Measurements from ENCODE around the gene TMPRSS11E.
A peak's percentile ranks its signal among the peaks of the same experiment; 100 is the strongest.
"Not testable (repeated sequence)": the region's sequence is repeated elsewhere in the genome, so short reads cannot be mapped to it uniquely, and the experiment has no call there.

Gene TMPRSS11E, protein sequence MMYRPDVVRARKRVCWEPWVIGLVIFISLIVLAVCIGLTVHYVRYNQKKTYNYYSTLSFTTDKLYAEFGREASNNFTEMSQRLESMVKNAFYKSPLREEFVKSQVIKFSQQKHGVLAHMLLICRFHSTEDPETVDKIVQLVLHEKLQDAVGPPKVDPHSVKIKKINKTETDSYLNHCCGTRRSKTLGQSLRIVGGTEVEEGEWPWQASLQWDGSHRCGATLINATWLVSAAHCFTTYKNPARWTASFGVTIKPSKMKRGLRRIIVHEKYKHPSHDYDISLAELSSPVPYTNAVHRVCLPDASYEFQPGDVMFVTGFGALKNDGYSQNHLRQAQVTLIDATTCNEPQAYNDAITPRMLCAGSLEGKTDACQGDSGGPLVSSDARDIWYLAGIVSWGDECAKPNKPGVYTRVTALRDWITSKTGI

DNA sequence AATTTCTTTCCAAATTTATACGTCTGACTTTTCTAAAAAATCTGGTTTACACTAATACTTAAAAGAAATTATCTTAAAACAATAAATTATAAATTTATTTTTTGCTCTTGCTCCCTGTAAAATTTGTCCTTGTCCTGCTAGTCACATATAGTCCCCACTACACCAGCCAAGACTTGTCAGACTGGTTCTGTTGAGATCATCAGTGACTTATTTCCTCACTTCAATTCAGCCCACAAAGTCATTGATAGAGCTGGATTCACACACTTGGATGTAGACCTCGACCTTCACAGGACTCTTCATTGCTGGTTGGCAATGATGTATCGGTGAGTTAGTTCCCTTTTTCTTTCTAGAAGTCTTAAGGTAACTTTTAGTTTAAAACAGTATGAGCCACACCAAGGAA, at the start of gene TMPRSS11E:
Gene TMPRSS11E, plus strand, starts transcription at position 263 of the 400 bp plus-strand sequence. Its CDS starts 50 bp downstream, at position 313.
- FAIRE-seq = no peak

DNA sequence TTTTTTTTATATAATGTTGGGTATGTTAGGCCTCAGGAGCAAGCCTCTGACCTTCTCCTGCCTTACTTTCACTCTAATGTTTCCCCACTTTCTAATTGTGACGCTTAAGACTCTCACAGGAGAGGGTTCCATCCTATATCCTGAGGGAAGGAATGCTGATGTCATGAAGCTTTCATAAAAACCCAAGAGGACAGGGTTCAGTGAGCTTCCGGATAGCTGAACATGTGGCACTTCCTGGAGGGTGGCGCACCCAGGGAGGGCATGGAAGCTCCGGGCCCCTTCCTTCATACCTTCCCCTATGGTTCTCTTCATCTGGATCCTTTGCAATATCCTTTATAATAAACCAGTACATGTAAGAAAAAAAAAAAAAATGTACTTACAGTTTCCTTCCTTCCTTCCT, 48.0 kb upstream of the TMPRSS11E start:
- FAIRE-seq = no peak

DNA sequence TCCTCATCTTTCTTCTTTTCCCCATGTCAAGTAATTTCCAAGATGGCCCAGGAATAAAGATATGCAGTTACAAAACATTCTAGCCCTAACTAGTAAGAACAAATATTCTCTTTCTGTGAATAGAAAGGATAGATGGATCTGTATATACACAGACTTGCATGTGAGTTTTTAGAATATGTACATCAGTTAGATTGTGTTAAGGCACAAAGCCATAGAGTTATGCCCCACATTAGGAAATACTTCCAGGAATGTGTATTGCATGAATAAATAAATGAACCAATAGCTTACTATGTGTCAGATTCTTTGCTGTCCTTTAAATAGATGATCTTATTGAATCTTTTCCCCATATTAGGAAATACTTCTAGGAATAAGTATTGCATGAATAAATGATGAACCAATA, 46.0 kb upstream of the TMPRSS11E start:
- no peak for FAIRE-seq

DNA sequence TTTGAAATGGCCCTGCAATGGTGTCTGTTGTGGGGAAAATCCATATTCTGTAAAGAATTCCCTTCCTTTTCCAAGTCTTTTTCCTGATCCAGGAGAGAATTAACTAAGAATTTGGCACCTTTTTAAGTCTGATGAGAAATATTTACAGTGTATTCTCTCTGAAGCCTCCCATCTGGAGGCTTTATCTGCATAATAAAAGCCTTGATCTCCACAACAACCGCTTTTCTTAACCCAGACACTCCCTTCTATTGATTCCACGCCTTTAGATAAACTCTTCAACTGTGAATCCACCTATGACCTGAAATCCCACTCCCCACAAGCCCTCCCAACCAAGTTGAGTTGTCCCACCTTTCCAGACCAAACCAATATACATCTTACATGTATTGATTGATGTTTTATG, 43.1 kb upstream of the TMPRSS11E start:
- no peak for FAIRE-seq

DNA sequence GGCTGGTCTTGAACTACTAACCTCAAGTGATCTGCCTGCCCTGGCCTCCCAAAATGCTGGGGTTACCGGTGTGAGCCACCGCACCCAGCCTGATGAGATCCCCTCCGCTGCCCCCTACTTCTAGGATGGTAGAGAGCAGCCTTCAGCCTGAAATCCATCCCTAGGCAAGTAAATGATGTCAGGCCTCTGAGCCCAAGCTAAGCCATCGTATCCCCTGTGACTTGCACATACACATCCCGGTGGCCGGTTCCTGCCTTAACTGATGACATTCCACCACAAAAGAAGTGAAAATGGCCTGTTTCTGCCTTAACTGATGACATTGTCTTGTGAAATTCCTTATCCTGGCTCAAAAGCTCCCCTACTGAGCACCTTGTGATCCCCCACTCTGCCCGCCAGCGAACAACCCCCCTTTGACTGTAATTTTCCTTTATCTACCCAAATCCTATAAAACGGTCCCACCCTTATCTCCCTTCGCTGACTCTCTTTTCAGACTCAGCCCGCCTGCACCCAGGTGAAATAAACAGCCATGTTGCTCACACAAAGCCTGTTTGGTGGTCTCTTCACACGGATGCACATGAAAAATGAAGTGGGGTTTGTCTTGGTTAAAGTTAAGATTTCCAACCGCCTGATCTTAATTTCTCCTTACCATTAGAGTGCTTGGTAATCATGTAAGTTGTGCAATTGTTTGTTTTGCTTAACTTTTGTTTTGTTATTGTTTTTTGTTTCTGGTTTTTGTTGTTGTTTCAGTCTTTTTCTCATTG, 41.4 kb upstream of the TMPRSS11E start:
- not testable (repeated sequence) for FAIRE-seq

DNA sequence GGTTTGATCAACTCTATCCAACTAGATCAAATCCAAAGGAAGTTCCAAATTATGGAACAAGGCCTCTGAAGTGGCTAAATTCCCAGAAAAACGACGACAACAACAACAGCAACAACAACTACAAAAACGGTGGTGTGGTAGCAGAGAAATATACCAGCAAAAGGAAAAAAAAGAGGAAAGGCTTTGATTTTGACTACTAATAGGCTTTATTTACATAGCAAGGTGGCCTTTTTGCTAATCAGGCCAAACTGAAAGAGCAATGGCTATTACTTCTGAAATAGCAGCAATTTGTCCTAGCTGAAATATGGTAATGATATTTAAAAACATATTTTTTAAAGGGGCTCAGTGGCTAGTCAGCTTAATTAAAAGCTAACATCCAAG, 40.8 kb upstream of the TMPRSS11E start:
- no peak for FAIRE-seq

DNA sequence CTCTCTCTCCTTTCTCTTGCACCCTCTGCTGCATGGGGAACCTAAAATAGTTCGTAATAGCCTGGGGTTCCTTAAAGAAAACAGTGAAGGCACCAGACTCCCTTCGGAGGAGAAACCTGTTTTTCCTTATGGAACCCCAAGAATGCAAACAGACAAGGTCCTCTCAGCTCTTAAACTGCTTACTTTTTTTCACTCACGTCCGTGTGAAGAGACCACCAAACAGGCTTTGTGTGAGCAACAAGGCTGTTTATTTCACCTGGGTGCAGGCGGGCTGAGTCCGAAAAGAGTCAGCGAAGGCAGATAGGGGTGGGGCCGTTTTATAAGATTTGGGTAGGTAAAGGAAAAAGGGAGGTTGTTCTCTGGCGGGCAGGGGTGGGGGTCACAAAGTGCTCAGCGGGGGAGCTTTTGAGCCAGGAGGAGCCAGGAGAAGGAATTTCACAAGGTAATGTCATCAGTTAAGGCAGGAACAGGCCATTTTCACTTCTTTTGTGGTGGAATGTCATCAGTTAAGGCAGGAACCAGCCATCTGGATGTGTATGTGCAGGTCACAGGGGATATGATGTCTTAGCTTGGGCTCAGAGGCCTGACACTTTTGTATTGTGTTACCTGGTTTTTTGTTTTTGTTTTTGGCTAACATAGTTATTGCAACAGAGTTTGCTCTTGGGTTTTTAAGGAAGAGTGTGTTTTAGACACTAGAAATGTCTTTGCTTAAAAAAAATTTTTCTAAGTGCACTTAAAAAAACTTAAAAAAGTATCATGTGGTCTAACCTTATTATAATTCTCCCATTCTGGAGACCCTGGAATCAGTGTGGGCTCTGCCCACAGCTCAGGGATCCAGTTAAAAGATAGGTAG, 40.0 kb upstream of the TMPRSS11E start:
- FAIRE-seq = not testable (repeated sequence)

DNA sequence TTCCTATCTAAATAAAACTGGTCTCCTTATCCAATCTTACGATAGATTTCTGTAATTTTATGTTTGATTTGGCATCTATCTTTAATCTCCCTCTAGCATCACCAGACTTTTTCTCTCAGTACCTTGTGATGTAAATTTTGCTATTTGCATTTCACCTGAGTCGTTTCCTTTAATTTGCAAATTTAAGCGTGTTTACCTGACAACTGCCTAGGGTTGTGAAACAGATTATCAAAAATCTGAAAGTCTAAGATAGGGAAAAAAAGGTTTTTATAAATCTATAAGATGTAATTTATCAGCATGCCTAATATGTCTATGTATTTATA, 39.4 kb upstream of the TMPRSS11E start:
- FAIRE-seq = no peak

DNA sequence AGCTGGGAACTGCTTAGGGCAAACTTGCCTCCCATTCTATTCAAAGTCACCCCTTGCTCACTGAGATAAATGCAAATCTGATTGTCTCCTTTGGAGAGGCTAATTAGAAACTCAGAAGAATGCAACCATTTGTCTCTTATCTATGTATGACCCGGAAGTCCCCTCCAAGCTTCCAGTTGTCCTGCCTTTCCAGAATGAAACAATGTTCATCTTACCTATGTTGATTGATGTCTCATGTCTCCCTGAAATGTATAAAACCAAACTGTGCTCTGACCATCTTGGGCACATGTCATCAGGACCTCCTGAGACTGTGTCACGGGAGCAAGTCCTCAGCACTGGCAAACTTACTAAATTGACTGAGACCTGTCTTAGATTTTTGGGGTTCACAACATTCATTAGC, 37.1 kb upstream of the TMPRSS11E start:
- FAIRE-seq = no peak

DNA sequence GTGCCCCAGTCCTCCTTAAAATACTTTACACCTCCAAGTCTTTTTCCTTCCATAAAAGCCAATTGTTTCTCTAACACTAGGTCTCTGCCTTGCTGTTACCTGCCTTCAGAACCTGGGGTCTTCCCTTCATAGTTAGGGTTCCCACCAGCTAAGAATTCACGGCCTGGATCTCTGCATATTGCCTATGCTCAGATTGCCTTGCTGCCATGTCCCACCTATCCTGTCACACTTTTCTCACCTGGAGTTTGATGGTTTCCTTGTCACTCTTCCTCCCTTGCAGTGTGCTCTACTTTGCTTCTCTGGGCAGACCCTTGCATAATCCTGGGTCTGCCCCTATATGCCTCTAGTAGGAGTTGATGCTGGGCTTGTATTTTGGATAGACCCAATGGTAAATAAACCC, 36.6 kb upstream of the TMPRSS11E start:
- FAIRE-seq = no peak

DNA sequence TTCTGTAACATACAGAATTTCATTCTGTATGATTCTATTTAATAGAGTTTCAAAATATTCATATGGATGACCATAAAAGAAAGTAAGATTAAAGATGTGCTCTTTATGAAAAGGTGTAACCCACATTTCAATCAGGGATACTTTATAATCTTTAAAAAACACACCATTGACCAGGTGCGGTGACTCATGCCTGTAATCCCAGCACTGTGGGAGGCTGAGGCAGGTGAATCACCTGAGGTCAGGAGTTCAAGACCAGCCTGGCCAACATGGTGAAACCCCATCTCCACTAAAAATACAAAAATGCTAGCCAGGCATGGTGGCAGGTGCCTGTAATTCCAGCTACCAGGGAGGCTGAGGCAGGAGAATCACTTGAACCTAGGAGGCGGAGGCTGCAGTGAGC, 35.2 kb upstream of the TMPRSS11E start:
- FAIRE-seq = not testable (repeated sequence)

DNA sequence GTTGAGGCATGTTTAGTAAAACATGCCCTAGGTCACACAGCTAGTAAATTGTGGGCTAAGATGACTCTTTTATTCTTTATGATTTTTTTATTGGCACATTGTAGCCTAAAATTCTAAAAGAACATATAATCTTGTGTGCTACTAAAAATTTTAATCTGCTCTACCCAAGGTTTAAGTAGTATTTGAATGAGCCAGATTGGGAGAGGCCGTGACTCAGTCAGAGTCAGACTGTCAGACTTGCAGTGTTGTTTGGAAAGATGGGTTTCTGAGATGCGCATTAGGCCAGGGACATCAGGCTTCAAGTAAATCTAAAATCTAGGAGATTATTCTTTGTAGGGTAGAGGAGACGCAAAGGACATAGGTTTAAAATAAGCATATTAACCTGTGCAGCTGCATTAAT, 30.7 kb upstream of the TMPRSS11E start:
- FAIRE-seq = no peak

DNA sequence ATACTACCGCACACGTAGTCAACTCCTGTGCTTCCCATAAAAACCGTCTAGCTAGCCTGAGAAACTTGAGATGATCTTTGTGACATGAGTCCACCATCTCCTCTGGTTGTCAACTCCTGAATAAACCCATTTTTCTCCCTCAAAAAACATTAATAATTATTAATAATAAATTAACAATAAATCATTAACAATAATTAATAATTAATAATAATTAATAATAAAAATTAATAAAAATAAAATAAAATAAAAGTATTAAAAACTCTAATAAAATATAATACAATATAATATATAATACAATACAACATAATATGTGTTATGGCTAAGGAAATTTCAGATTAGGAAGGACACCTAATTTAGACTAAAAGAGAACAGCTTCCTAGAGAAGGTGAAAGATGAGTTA, 20.7 kb upstream of the TMPRSS11E start:
- FAIRE-seq = peak; percentile 85

DNA sequence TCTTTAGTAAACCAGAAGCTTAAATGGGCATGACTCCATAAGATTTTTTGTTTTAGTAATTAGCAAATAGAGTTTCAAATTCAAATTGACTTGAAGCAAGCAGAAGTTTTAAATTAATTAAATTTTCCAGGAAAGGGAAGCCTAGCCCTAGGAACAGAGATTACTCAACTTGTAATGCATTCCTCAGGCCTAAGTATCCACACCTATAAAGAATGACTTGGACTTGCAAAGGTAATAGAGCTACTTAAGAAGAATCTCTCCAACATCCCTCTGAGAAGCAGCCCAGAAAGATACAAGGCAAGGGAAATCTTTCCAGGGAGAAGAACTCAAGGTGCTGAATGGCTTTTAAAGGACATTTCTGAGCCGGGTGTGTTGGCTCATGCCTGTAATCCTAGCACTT, 16.9 kb upstream of the TMPRSS11E start:
- FAIRE-seq = no peak

DNA sequence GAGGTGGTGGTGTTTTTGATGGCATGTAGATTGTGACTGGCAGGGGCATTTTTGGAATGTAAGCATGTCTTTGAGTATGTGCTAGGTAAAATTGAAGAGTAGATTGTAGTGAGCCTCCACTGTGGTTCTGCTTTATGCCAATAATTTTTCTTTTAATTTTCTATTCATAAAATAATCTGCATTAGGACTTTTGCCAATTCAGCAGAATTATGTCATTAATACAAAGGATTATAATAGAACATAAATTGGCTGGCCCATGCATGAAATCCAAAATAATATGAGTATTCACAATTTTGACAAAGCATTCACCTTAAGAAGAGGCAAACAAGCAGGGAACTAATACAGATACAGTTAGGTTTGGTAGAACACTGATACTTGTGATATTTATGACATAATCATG, 14.9 kb upstream of the TMPRSS11E start:
- no peak for FAIRE-seq

DNA sequence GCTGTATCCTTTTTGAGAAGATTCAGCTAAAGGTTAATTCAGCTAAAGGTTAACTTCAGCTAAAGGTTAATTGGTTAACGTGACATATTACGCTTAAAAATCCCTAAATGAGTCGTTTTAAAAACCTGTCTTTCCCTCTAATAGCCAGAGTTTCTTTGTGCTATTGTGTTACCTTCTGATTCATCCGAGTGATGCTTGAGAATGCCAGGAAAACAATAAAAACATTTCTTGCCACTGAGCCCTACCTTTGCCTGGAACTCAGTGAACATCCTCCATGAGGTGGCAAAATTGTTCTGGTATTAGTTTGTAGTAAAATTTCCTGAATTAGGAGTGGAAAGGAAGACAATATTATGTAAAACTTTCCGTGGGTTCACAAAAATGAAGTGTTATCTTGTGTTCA, 13.7 kb upstream of the TMPRSS11E start:
- FAIRE-seq = no peak

DNA sequence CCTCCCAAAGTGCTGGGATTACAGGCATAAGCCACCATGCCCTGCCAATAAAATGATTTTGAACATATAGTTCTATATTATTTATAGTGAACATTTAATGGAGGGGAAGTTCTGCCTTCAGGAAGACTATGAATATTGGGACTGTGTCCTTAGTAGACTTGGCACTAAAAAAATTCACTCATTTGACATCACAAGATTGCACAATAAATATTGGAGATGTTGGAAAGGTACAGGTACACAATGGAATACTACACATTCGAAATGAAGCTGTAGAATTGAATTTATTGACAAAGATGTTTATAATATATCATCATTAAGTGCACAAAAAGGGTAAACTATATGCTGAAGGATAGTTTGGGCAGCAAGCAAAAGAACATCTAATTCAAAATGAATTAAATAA, 13.0 kb upstream of the TMPRSS11E start:
- no peak for FAIRE-seq

DNA sequence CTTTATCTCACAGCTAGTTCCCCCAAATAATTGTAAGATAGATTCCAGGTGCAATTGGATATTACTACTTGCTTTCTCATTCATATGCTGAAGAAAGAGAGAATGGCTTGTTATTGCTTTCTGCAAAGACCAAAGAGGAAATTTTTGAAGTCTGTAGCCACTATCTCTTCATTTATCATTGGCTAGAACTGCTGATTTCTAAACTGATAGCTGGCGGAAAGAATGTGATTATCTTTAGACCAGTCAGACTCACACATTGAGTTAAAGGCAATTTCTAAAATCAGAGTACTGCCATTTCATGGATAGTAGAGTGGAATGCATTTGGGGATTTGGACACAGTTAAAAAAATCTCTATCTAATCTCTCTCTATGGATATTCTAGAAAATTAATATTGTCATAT, 12.4 kb upstream of the TMPRSS11E start:
- no peak for FAIRE-seq

DNA sequence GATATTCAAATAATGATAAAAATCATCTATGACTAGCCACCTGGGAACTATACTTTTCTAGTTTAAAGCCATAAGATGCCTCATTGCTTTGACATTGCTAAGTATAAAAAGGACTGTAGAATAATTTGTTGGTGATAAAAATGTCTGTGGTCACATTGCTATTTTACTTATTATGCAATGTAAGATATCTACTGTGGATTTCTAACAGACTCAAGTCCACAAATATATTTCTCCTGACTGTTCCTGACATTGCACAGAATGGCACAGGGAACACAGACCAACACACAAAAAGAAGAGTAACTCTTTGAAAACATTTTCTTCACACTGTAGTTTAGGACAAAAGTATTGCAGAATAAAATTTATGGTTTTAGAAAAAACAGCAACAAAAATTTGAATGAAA, 2.2 kb upstream of the TMPRSS11E start:
- no peak for FAIRE-seq

DNA sequence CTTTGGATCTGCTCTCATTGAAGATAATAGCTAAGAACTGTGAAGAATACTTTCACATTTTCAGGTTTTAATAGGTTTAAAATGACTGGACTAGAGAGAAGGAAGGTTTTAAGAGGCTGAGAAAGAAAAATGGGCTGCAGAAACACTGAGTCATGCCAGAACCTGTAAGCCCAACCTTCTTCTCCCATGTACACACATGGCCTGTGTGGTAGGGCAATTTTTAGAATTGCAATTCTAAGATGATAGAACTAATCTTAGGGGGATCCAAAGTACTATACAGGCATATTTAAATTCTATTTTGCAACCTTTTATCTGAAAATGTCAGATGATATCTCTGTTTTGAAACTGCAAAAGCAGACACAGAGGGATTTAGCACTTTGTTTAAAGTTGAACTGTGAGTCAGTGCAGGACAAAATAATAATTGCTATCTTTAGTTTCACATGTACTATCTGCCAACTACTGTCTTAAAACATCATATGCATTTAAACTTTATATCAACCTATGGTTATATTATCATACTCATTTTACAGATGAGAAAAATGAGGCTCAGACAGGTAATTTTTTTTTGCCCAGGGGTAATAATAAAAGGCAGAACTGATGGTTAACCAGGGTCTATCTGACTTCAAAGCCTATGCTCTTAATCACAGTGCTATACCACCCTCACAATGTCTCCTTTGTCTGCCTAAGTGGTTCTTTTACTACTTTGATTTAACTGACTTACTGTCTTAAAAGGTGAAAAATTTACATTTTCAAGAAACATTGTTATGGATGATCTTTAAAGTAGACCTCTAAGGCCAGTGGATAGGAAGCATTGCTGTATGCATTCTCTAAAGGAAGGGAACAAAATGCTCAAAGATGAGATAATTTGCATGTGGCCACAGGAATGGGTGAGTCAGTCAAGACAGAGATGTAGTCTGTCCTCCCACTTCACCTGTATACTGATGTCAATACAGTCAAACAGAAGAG, 4.3 kb downstream of the TMPRSS11E start:
- no peak for FAIRE-seq

DNA sequence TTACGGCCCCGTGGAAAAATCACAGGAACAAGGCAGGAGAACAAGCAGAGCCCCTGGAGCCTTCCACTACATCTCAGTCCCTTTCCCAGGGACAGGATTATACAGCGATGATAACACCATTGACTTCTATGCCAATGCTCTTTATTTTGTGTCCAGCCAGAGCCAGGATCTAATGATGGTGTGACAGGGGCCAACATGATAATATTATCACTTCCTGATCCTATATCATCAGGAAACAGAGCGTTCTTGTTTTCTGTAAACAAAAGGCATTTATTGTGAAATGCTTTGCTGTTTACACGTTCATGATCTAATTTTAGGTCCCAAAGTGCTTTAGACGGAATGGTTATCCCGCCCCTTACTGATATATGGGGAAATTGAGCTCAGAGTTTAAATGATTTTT, 12.8 kb downstream of the TMPRSS11E start:
- no peak for FAIRE-seq

DNA sequence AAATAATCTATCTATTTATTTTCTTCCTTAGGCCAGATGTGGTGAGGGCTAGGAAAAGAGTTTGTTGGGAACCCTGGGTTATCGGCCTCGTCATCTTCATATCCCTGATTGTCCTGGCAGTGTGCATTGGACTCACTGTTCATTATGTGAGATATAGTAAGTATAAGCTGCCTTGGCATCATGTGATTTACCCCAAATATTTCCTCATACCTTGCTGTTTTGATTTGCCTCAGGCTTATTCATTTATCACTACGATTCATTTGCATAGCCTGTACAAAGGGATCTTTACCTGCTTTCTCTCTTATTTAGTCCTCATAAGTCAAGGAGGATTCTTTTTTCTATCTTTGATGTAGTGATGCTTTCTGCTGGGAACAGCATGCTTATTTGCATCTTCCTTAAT, 14.5 kb downstream of the TMPRSS11E start:
- no peak for FAIRE-seq

Measured in G401.6 (cell line).